Sigmoid colon (tissue), 7 donors: Measurements from ENCODE around the gene WFIKKN1. TPM values are rescaled to one million over a fixed set of nuclear protein-coding genes. Genes with fewer than 3 reads are reported as not detected.

ENCODE experiments used
- DNase-seq: peaks from one replicate; pipeline ENCODE4 v3.0.0-alpha.2; 2019
- H3K27ac ChIP-seq, 4 donors: fragments of 200-600 bp; sonication (generic); one replicate each; pipeline ENCODE4 v1.5.1; 2016 to 2019; ENCODE audit warnings: mild to moderate bottlenecking in 1 of 4
- H3K27me3 ChIP-seq, 3 donors: fragments of 200-600 bp; sonication (generic); one replicate each; pipeline ENCODE4 v1.5.1; 2019; ENCODE audit warnings: mild to moderate bottlenecking in 1 of 3
- H3K36me3 ChIP-seq, 4 donors: fragments of 200-600 bp; sonication (generic); one replicate each; pipeline ENCODE4 v1.5.1; 2016 to 2019
- H3K4me1 ChIP-seq, 4 donors: fragments of 200-600 bp; sonication (generic); one replicate each; pipeline ENCODE4 v1.5.1; 2017 to 2019
- H3K4me3 ChIP-seq, 4 donors: fragments of 200-600 bp; sonication (generic); one replicate each; pipeline ENCODE4 v1.5.1; 2017 to 2019; ENCODE audit warnings: mild to moderate bottlenecking in 2 of 4, moderate library complexity in 1 of 4
- H3K9me3 ChIP-seq, 4 donors: fragments of 200-600 bp in 3 of 4; sonication (generic) in 3 of 4; one replicate each; pipeline versions ENCODE4 v1.5.1 to v1.6.1; 2013 to 2019
- CTCF ChIP-seq, 4 experiments: fragments of 450-650 bp in 3 of 4; fragments of 200-600 bp in 1 of 4; IDR thresholded peaks; one replicate each; pipeline ENCODE4 v1.5.1; 2016 to 2019; ENCODE audit warnings: antibody characterized with exemption in 4 of 4, mild to moderate bottlenecking in 3 of 4, moderate library complexity in 2 of 4
- EP300 ChIP-seq, 4 donors: sonication (generic); formaldehyde crosslinking; IDR thresholded peaks; one replicate each; pipeline ENCODE4 v1.6.1; 2017; ENCODE audit warnings: antibody characterized with exemption in 4 of 4
- POLR2A ChIP-seq, 2 donors: fragments of 450-650 bp; IDR thresholded peaks; one replicate each; pipeline ENCODE4 v1.6.1; 2016; ENCODE audit warnings: antibody characterized with exemption in 2 of 2, mild to moderate bottlenecking in 2 of 2, moderate library complexity in 2 of 2
- POLR2AphosphoS5 ChIP-seq, 4 donors: sonication (generic); formaldehyde crosslinking; IDR thresholded peaks; one replicate each; pipeline ENCODE4 v1.6.1; 2017; ENCODE audit warnings: antibody characterized with exemption in 4 of 4
- WGBS, 2 donors: extraction: QIAGEN DNeasy Blood & Tissue Kit; methylation state at CpG; one replicate each; pipeline ENCODE4 v1.1.7; 2013; 5-methylcytosine and 5-hydroxymethylcytosine counted together
- intact Hi-C: fragments of 100-400 bp; cut with DNase I; formaldehyde crosslinking; loops from one replicate; pipeline ENCODE4 v1.15.1; 2023
- polyA plus RNA-seq, 3 donors: library from polyadenylated mRNA; stranded (reverse); fragments of 200-250 nt; gene quantifications; one replicate each; pipeline ENCODE4 v1.2.3, GENCODE V29; 2013
- total RNA-seq, 4 donors: library from RNA; depleted of rRNA; stranded (reverse); fragments of >200 nt; gene quantifications; one replicate each; pipeline ENCODE4 v1.1.0, GENCODE V29; 2016
- donor health status: healthy with polysubstance abuse.
- donor health status: Bipolar disorder and iron deficiency.
- donor health status: healthy.

WFIKKN1 gene, protein sequence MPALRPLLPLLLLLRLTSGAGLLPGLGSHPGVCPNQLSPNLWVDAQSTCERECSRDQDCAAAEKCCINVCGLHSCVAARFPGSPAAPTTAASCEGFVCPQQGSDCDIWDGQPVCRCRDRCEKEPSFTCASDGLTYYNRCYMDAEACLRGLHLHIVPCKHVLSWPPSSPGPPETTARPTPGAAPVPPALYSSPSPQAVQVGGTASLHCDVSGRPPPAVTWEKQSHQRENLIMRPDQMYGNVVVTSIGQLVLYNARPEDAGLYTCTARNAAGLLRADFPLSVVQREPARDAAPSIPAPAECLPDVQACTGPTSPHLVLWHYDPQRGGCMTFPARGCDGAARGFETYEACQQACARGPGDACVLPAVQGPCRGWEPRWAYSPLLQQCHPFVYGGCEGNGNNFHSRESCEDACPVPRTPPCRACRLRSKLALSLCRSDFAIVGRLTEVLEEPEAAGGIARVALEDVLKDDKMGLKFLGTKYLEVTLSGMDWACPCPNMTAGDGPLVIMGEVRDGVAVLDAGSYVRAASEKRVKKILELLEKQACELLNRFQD
- total RNA-seq: 1 to 10 TPM in 1 of 4 donors, under 1 TPM in 3; 0.27 to 1.4 (median 0.43) TPM
- under 1 TPM; 0.46 to 0.80 (median 0.60) TPM for polyA plus RNA-seq

- no peak within 1 kb of the TSS for H3K4me3 ChIP-seq
- H3K9me3 ChIP-seq: no peaks in the 10 kb centered on the region
- peaks cover 0 to 13% (median 0%) of the 10 kb centered on the region in 3 donors for H3K27me3 ChIP-seq
- TF ChIP-seq POLR2A (IDR thresholded peaks at IDR 0.05): no peak
- no peak for DNase-seq
- WGBS, 2 donors: 4% methylated on average over 23 of the region's 23 CpGs
- peak within 1 kb of the TSS in 1 of 4 donors; percentile 2 for H3K27ac ChIP-seq
- peaks cover 0 to 41% (median 19%) of the 10 kb centered on the region in 4 donors for H3K36me3 ChIP-seq
- intact Hi-C loops: no loop called here
- H3K4me1 ChIP-seq: peaks cover 0 to 55% (median 44%) of the 10 kb centered on the region in 4 donors
Observed at GRCh38 chr16:630815-631405, at the start of gene WFIKKN1. Gene WFIKKN1, plus strand, starts transcription at chr16:630985. Its CDS starts 269 bp downstream, at chr16:631254.

DNA sequence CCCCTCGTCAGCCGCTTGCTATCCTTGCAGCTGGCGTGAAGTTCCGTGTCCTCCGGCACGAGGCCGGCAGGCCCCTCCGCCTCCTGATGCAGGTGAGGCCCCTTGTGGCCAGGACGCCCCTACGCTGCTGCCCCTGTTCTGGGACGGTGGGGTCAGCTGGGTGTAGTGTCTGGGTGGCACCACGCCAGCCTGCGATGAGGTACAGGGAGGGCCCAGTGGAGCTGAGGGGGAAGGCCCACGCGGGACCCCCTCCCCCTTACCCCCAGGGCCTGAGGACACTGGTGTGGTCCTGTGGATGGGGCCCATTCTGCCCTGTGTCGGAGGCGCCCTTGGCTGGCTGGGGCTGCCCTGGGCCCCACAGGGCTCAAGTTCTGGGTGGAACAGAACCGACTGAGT lies 48.6 kb upstream of the WFIKKN1 start:
- peaks cover 0 to 7% (median 3%) of the 10 kb centered on the region in 3 donors for H3K27me3 ChIP-seq
- no peak for TF ChIP-seq POLR2A (IDR thresholded peaks at IDR 0.05)
- TF ChIP-seq EP300 (IDR thresholded peaks at IDR 0.05): no peak
- TF ChIP-seq CTCF (IDR thresholded peaks at IDR 0.05): no peak
- no peak for TF ChIP-seq POLR2AphosphoS5 (IDR thresholded peaks at IDR 0.05)
- DNase-seq: no peak
- WGBS, 2 donors: 85 to 94% methylated on average over 18 of the region's 18 CpGs
- no peak overlapping the region for H3K4me3 ChIP-seq
- H3K27ac ChIP-seq: no peak overlapping the region
- H3K36me3 ChIP-seq: peaks cover 0 to 3% (median 0%) of the 10 kb centered on the region in 4 donors
- H3K9me3 ChIP-seq: no peaks in the 10 kb centered on the region
- intact Hi-C loops: no loop called here
- peaks cover 0 to 10% (median 6%) of the 10 kb centered on the region in 4 donors for H3K4me1 ChIP-seq

DNA sequence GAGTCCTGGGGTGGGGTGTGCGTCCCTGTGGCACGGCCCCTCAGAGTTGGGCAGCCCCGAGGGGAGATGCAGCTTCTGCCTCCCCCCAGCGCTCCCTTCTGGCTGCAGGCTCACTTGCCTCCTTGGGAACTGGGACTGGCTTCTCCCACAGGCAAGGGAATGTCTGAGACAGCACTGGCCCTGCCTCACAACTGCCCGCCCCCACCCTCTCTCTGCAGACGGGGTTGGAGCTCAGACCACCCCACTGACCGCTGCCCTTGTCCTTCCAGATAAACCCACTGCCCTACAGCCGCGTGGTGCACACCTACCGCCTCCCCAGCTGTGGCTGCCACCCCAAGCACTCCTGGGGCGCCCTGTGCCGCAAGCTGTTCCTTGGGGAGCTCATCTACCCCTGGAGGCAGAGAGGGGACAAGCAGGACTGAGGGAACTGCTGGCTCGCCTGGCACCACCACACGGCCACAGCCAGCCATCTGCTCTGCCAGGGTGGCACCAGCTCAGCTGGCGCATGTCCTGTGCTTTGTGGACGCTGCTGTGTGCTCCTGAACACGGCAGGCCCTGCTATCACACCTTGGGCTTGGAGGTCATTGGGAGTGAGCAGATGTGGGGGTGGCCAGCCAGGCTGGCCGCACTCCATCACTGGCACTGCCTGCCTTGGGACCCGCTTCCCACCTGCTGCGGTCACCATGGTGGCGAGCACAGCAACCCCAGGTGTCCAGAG lies 48.0 kb upstream of the WFIKKN1 start:
- H3K9me3 ChIP-seq: no peaks in the 10 kb centered on the region

GRCh38 chr16:583470-583814 lies 47.3 kb upstream of the WFIKKN1 start:
- Histone ChIP-seq H3K36me3 (peaks cover 0 to 3% (median 0%) of the 10 kb centered on the region in 4 donors), H3K4me1 (peaks cover 0 to 22% (median 16%) of the 10 kb centered on the region in 4 donors), H3K4me3 (no peak overlapping the region), H3K9me3 (no peaks in the 10 kb centered on the region), H3K27ac (no peak overlapping the region), H3K27me3 (peaks cover 0 to 7% (median 3%) of the 10 kb centered on the region in 3 donors)
- no peak for DNase-seq
- 71 to 80% methylated on average over 16 of the region's 16 CpGs for WGBS, 2 donors
- TF ChIP-seq POLR2A (IDR thresholded peaks at IDR 0.05) (no peak), EP300 (IDR thresholded peaks at IDR 0.05) (no peak), POLR2AphosphoS5 (IDR thresholded peaks at IDR 0.05) (no peak), CTCF (IDR thresholded peaks at IDR 0.05) (no peak)
- intact Hi-C loops: no loop called here

More for the DNA sequence above, 48.0 kb upstream of the WFIKKN1 start:
- Histone ChIP-seq H3K4me3 (no peak overlapping the region), H3K27ac (no peak overlapping the region), H3K4me1 (peaks cover 0 to 16% (median 9%) of the 10 kb centered on the region in 4 donors), H3K27me3 (peaks cover 0 to 7% (median 3%) of the 10 kb centered on the region in 3 donors), H3K36me3 (peaks cover 0 to 3% (median 0%) of the 10 kb centered on the region in 4 donors)
- TF ChIP-seq CTCF (IDR thresholded peaks at IDR 0.05) (no peak), POLR2A (IDR thresholded peaks at IDR 0.05) (no peak), POLR2AphosphoS5 (IDR thresholded peaks at IDR 0.05) (no peak)
- 89 to 92% methylated on average over 21 of the region's 21 CpGs for WGBS, 2 donors
- intact Hi-C loops: no loop called here
- no peak for DNase-seq
